K562 (cell line): ENCODE measurements around the gene TRNT1. TPM values are rescaled to one million over a fixed set of nuclear protein-coding genes. Genes with fewer than 3 reads are reported as not detected.

Experiments used
- BHLHE40 ChIP-seq: IDR thresholded peaks from 2 replicates; pipeline ENCODE4 v1.6.1; 2011; ENCODE audit warnings: low read length, improper control_type of control experiment
- CREB1 ChIP-seq, 2 experiments: sonication (generic) in 1 of 2; formaldehyde crosslinking in 1 of 2; IDR thresholded peaks; 2 replicates each; pipeline versions ENCODE4 v1.6.1 to v1.8.0; 2012 to 2022; ENCODE audit warnings: inconsistent platforms in 1 of 2, mild to moderate bottlenecking in 1 of 2, missing genetic modification reagents in 1 of 2, moderate library complexity in 1 of 2
- ELF4 ChIP-seq: fragments of 450-650 bp; formaldehyde crosslinking; IDR thresholded peaks from 2 replicates; pipeline ENCODE4 v1.4.0; 2022; ENCODE audit warnings: missing genetic modification characterization
- HDAC2 ChIP-seq: fragments of 450-650 bp; IDR thresholded peaks from 2 replicates; pipeline ENCODE4 v1.6.1; 2016; ENCODE audit warnings: mild to moderate bottlenecking
- HDAC3 ChIP-seq: fragments of 450-650 bp; IDR thresholded peaks from 2 replicates; pipeline ENCODE4 v1.6.1; 2018; ENCODE audit warnings: borderline replicate concordance, mild to moderate bottlenecking, moderate library complexity; ENCODE audit not compliant: partially characterized antibody
- MXI1 ChIP-seq: IDR thresholded peaks from 2 replicates; pipeline ENCODE4 v1.6.1; 2011; ENCODE audit warnings: low read depth, mild to moderate bottlenecking, improper control_type of control experiment, low read length
- NCOR1 ChIP-seq: fragments of 450-650 bp; IDR thresholded peaks from 2 replicates; pipeline ENCODE4 v1.6.1; 2016; ENCODE audit warnings: mild to moderate bottlenecking, moderate library complexity
- POLR2H ChIP-seq: IDR thresholded peaks from 2 replicates; pipeline ENCODE4 v1.6.1; 2016; ENCODE audit warnings: missing genetic modification characterization, low read depth, mild to moderate bottlenecking, control low read depth, missing compliant biosample characterization, moderate library complexity
- RFX1 ChIP-seq: fragments of 450-650 bp; IDR thresholded peaks from 2 replicates; pipeline ENCODE4 v1.6.1; 2016; ENCODE audit warnings: mild to moderate bottlenecking, moderate library complexity
- SMARCE1 ChIP-seq: fragments of 450-650 bp; IDR thresholded peaks from 2 replicates; pipeline ENCODE4 v1.7.1; 2016; ENCODE audit warnings: mild to moderate bottlenecking
- STAT5A ChIP-seq: IDR thresholded peaks from 2 replicates; pipeline ENCODE4 v1.6.1; 2012; ENCODE audit warnings: low read length, inconsistent platforms, borderline replicate concordance
- ZBTB11 ChIP-seq, 3 experiments: fragments of 200-800 bp in 1 of 3; fragments of 250-450 bp in 1 of 3; fragments of 450-650 bp in 1 of 3; sonication (Bioruptor Pico) in 1 of 3; sonication (Bioruptor generic) in 1 of 3; formaldehyde crosslinking in 1 of 3; IDR thresholded peaks; 2 replicates each; pipeline versions ENCODE4 v1.6.1 to v1.8.0; 2016 to 2022; ENCODE audit warnings: mild to moderate bottlenecking in 2 of 3, missing genetic modification characterization in 2 of 3, missing compliant biosample characterization in 1 of 3, moderate library complexity in 1 of 3
- ZBTB49 ChIP-seq: sonication (generic); formaldehyde crosslinking; IDR thresholded peaks from 2 replicates; pipeline ENCODE4 v1.8.0; 2022; ENCODE audit warnings: missing genetic modification reagents, mild to moderate bottlenecking, borderline replicate concordance
- ZBTB7A ChIP-seq: IDR thresholded peaks from 2 replicates; pipeline ENCODE4 v1.6.1; 2011; ENCODE audit warnings: low read depth, mild to moderate bottlenecking, low read length, moderate library complexity, borderline replicate concordance; ENCODE audit not compliant: control insufficient read depth
- ZC3H4 ChIP-seq: sonication (generic); formaldehyde crosslinking; IDR thresholded peaks from 2 replicates; pipeline ENCODE4 v1.9.0; 2021; ENCODE audit warnings: missing genetic modification reagents, borderline replicate concordance
- ZKSCAN1 ChIP-seq: fragments of 150-350 bp; IDR thresholded peaks from 2 replicates; pipeline ENCODE4 v1.6.1; 2016; ENCODE audit warnings: low read depth, low read length
- ZNF436 ChIP-seq: fragments of 250-450, 450-650 bp; sonication (Bioruptor Pico); formaldehyde crosslinking; IDR thresholded peaks from 2 replicates; pipeline ENCODE4 v1.7.0; 2020; ENCODE audit warnings: mild to moderate bottlenecking
- ZNF780A ChIP-seq: fragments of 250-450 bp; sonication (Bioruptor Pico); IDR thresholded peaks from 2 replicates; pipeline ENCODE4 v1.5.0; 2021; ENCODE audit warnings: mild to moderate bottlenecking
- ZNF785 ChIP-seq: fragments of 250-450 bp; sonication (Bioruptor Pico); IDR thresholded peaks from 2 replicates; pipeline ENCODE4 v1.4.0; 2020; ENCODE audit warnings: mild to moderate bottlenecking
- ZZZ3 ChIP-seq: fragments of 450-650 bp; IDR thresholded peaks from 2 replicates; pipeline ENCODE4 v1.6.1; 2016; ENCODE audit warnings: antibody characterized with exemption, mild to moderate bottlenecking, moderate library complexity
- polyA plus RNA-seq, 8 experiments: library from polyadenylated mRNA; depleted of rRNA in 4 of 8; stranded (reverse) in 5 of 8; unstranded in 3 of 8; fragments of >200 nt; fragmentation: Nextera tagmentation in 2 of 8; fragmentation: Illumina TruSeq in 1 of 8; extraction: Ambion mirVana in 2 of 8; extraction: Trizol in 1 of 8; gene quantifications; 2 replicates each; pipeline versions ENCODE4 v1.2.1 to v1.2.3, GENCODE V29; 2011 to 2014; ENCODE audit warnings: inconsistent platforms in 1 of 8, missing spikeins in 1 of 8
- total RNA-seq, 7 experiments: library from RNA; depleted of rRNA in 6 of 7; stranded (reverse); fragments of >200 nt in 6 of 7; fragmentation: Illumina TruSeq in 2 of 7; extraction: Trizol in 2 of 7; gene quantifications; 2 replicates each; pipeline versions ENCODE4 v1.2.1 to v1.2.3, GENCODE V29; 2011 to 2021; ENCODE audit warnings: low replicate concordance in 1 of 7
- TF ChIP-seq, protein P1 (sequence below): fragments of 450-650 bp; formaldehyde crosslinking; IDR thresholded peaks from 2 replicates; pipeline ENCODE4 v1.4.0; 2020; ENCODE audit warnings: mild to moderate bottlenecking, moderate library complexity

TRNT1 gene
- total and polyA plus RNA-seq, 9 of the 15 experiments (the other 6 are each of a cell fraction or from before 2014, with no cell fraction given): 38.1 to 58.2 (median 47.4) TPM

GRCh38 chr3:3191675-3192285, 65.0 kb downstream of the TRNT1 start (continued):
- TF ChIP-seq NCOR1: peak; percentile 68
- no peak for TF ChIP-seq ZBTB7A
- TF ChIP-seq STAT5A: 0 out of 2 replicates have a peak, but pooled peaks have one; percentile 24
- no peak for TF ChIP-seq MXI1
- TF ChIP-seq ZNF780A (CRISPR knock-in tag): no peak
- 0 out of 2 replicates have a peak, but pooled peaks have one; percentile 27 for TF ChIP-seq POLR2H (tag)
- TF ChIP-seq SMARCE1: peak; percentile 44; the same call in 1 of the 2 replicates
- TF ChIP-seq, protein P1, sequence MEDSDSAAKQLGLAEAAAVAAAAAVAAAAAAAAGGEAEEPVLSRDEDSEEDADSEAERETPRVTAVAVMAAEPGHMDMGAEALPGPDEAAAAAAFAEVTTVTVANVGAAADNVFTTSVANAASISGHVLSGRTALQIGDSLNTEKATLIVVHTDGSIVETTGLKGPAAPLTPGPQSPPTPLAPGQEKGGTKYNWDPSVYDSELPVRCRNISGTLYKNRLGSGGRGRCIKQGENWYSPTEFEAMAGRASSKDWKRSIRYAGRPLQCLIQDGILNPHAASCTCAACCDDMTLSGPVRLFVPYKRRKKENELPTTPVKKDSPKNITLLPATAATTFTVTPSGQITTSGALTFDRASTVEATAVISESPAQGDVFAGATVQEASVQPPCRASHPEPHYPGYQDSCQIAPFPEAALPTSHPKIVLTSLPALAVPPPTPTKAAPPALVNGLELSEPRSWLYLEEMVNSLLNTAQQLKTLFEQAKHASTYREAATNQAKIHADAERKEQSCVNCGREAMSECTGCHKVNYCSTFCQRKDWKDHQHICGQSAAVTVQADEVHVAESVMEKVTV (CRISPR knock-in tag): no peak
- TF ChIP-seq ZBTB49 (CRISPR knock-in tag): no peak
- TF ChIP-seq ZC3H4: no peak
- TF ChIP-seq ZBTB11 (CRISPR knock-in tag; IDR thresholded peaks at IDR 0.05): peak in 1 of 3 experiments; percentile 56; a peak in 1 of 6 replicates
- no peak for TF ChIP-seq ZZZ3
- peak; percentile 9; the same call in 1 of the 2 replicates for TF ChIP-seq RFX1
- TF ChIP-seq BHLHE40: peak; percentile 42; the same call in 1 of the 2 replicates
- 0 out of 2 replicates have a peak, but pooled peaks have one; percentile 23 for TF ChIP-seq CREB1 (IDR thresholded peaks at IDR 0.05)
- no peak for TF ChIP-seq CREB1 (CRISPR knock-in tag; IDR thresholded peaks at IDR 0.05)
- no peak for TF ChIP-seq ZNF436 (CRISPR knock-in tag)
- TF ChIP-seq HDAC2: 0 out of 2 replicates have a peak, but pooled peaks have one; percentile 21
- no peak for TF ChIP-seq ZNF785
- no peak for TF ChIP-seq ELF4 (CRISPR knock-in tag)
- peak; percentile 42 for TF ChIP-seq HDAC3
- 0 out of 2 replicates have a peak, but pooled peaks have one; percentile 41 for TF ChIP-seq ZKSCAN1
